Vagina (tissue), 2 donors: ENCODE data around the gene ZDHHC11. TPM values are rescaled to one million over a fixed set of nuclear protein-coding genes. Genes with fewer than 3 reads are reported as not detected.
"Not testable (repeated sequence)": the region's sequence is repeated elsewhere in the genome, so short reads cannot be mapped to it uniquely, and the experiment has no call there.

Source experiments
- DNase-seq, 2 donors: peaks; one replicate each; pipeline ENCODE4 v3.0.0-alpha.2; 2017; ENCODE audit errors: extremely low spot score in 2 of 2
- H3K27ac ChIP-seq: fragments of 200-600 bp; sonication (generic); one replicate; pipeline ENCODE4 v1.5.1; 2019
- H3K27me3 ChIP-seq: fragments of 200-600 bp; sonication (generic); one replicate; pipeline ENCODE4 v1.5.1; 2019
- H3K36me3 ChIP-seq, 2 donors: fragments of 200-600 bp; sonication (generic); one replicate each; pipeline ENCODE4 v1.5.1; 2017 to 2019
- H3K4me1 ChIP-seq: fragments of 200-600 bp; sonication (generic); one replicate; pipeline ENCODE4 v1.5.1; 2019
- H3K4me3 ChIP-seq, 2 donors: fragments of 200-600 bp; sonication (generic); 1 replicate in 1 of 2; 2 replicates in 1 of 2; pipeline ENCODE4 v1.5.1; 2016 to 2019
- H3K9me3 ChIP-seq: fragments of 200-600 bp; sonication (generic); one replicate; pipeline ENCODE4 v1.5.1; 2019
- CTCF ChIP-seq, 3 experiments: fragments of 450-650 bp in 2 of 3; fragments of 200-600 bp in 1 of 3; sonication (generic) in 1 of 3; IDR thresholded peaks; one replicate each; pipeline ENCODE4 v1.5.1; 2017 to 2019; ENCODE audit warnings: antibody characterized with exemption in 3 of 3, mild to moderate bottlenecking in 2 of 3, moderate library complexity in 2 of 3
- POLR2A ChIP-seq, 2 donors: fragments of 450-650 bp; IDR thresholded peaks; one replicate each; pipeline ENCODE4 v1.6.1; 2017; ENCODE audit warnings: antibody characterized with exemption in 2 of 2, mild to moderate bottlenecking in 2 of 2, moderate library complexity in 2 of 2
- POLR2AphosphoS5 ChIP-seq, 2 donors: sonication (generic); formaldehyde crosslinking; IDR thresholded peaks; one replicate each; pipeline ENCODE4 v1.9.0; 2017; ENCODE audit warnings: antibody characterized with exemption in 2 of 2, mild to moderate bottlenecking in 2 of 2, low read depth in 1 of 2; ENCODE audit not compliant: insufficient read depth in 1 of 2
- intact Hi-C: fragments of 100-400 bp; cut with DNase I; formaldehyde crosslinking; loops from one replicate; pipeline ENCODE4 v1.15.1; 2023
- total RNA-seq: library from RNA; depleted of rRNA; stranded (reverse); fragments of >200 nt; gene quantifications from one replicate; pipeline ENCODE4 v1.2.3, GENCODE V29; 2016

ZDHHC11 gene
- total RNA-seq, 1 donor from 2014 or later, result 5.6 TPM

GRCh38 chr5:880816-881550 lies 30.2 kb upstream of the ZDHHC11 start:
- peaks cover 2 to 74% of the 10 kb centered on the region in 2 donors for H3K36me3 ChIP-seq
- intact Hi-C loops, result no loop called here

GRCh38 chr5:878677-879076 lies 27.9 kb upstream of the ZDHHC11 start:
- DNase-seq, H3K27ac ChIP-seq, H3K4me3 ChIP-seq, H3K4me1 ChIP-seq, H3K9me3 ChIP-seq, H3K27me3 ChIP-seq, intact Hi-C loops: not testable (repeated sequence)
- peaks cover 2 to 61% of the 10 kb centered on the region in 2 donors for H3K36me3 ChIP-seq

More at GRCh38 chr5:880816-881550, 30.2 kb upstream of the ZDHHC11 start:
- Histone ChIP-seq H3K4me3 (no peak overlapping the region), H3K9me3 (no peaks in the 10 kb centered on the region), H3K27me3 (no peaks in the 10 kb centered on the region), H3K4me1 (no peaks in the 10 kb centered on the region), H3K27ac (no peak overlapping the region)
- TF ChIP-seq POLR2A (IDR thresholded peaks at IDR 0.05), result no peak
- no peak for TF ChIP-seq POLR2AphosphoS5 (IDR thresholded peaks at IDR 0.05; ENCODE audit: insufficient read depth in 1 of 2, low read depth in 1 of 2)
- TF ChIP-seq CTCF (IDR thresholded peaks at IDR 0.05), result no peak
- no peak for DNase-seq

- no peak for DNase-seq
- intact Hi-C loops, result no loop called here
- H3K36me3 ChIP-seq, result peaks cover 0 to 56% of the 10 kb centered on the region in 2 donors
Measured at GRCh38 chr5:878125-878524, 27.3 kb upstream of the ZDHHC11 start.

GRCh38 chr5:876398-877365 lies 25.9 kb upstream of the ZDHHC11 start:
- Histone ChIP-seq H3K4me3 (no peak overlapping the region), H3K27me3 (no peaks in the 10 kb centered on the region), H3K4me1 (no peaks in the 10 kb centered on the region), H3K27ac (no peak overlapping the region), H3K9me3 (no peaks in the 10 kb centered on the region), H3K36me3 (peaks cover 0 to 53% of the 10 kb centered on the region in 2 donors)
- TF ChIP-seq POLR2AphosphoS5 (IDR thresholded peaks at IDR 0.05; ENCODE audit: insufficient read depth in 1 of 2, low read depth in 1 of 2), result no peak
- no peak for TF ChIP-seq CTCF (IDR thresholded peaks at IDR 0.05)
- no peak for TF ChIP-seq POLR2A (IDR thresholded peaks at IDR 0.05)
- DNase-seq, result no peak
- intact Hi-C loops, result no loop called here

More at GRCh38 chr5:878125-878524, 27.3 kb upstream of the ZDHHC11 start:
- no peak overlapping the region for H3K27ac ChIP-seq
- H3K4me1 ChIP-seq, result no peaks in the 10 kb centered on the region
- no peaks in the 10 kb centered on the region for H3K9me3 ChIP-seq
- TF ChIP-seq POLR2A (IDR thresholded peaks at IDR 0.05) (no peak), CTCF (IDR thresholded peaks at IDR 0.05) (no peak), POLR2AphosphoS5 (IDR thresholded peaks at IDR 0.05; ENCODE audit: insufficient read depth in 1 of 2, low read depth in 1 of 2) (no peak)
- no peak overlapping the region for H3K4me3 ChIP-seq
- no peaks in the 10 kb centered on the region for H3K27me3 ChIP-seq

- H3K9me3 ChIP-seq, result no peaks in the 10 kb centered on the region
- no peak for TF ChIP-seq POLR2AphosphoS5 (IDR thresholded peaks at IDR 0.05; ENCODE audit: insufficient read depth in 1 of 2, low read depth in 1 of 2)
- TF ChIP-seq POLR2A (IDR thresholded peaks at IDR 0.05), result no peak
- no peak for TF ChIP-seq CTCF (IDR thresholded peaks at IDR 0.05)
- no peak overlapping the region for H3K4me3 ChIP-seq
- no peak for DNase-seq
- H3K4me1 ChIP-seq, result no peaks in the 10 kb centered on the region
- intact Hi-C loops, result no loop called here
- H3K27me3 ChIP-seq, result no peaks in the 10 kb centered on the region
- H3K27ac ChIP-seq, result no peak overlapping the region
- H3K36me3 ChIP-seq, result peaks cover 0 to 53% of the 10 kb centered on the region in 2 donors
Measured at GRCh38 chr5:875931-876330, 25.1 kb upstream of the ZDHHC11 start.
